Esophagus squamous epithelium (tissue), 5 donors: ENCODE measurements around the gene CEP290. TPM values are rescaled to one million over a fixed set of nuclear protein-coding genes. Genes with fewer than 3 reads are reported as not detected.

Experiments used
- DNase-seq: peaks from one replicate; lab custom pipeline; 2025; lab: John Stamatoyannopoulos, UW
- H3K27ac ChIP-seq, 4 donors: fragments of 200-600 bp; sonication (generic); one replicate each; pipeline ENCODE4 v1.5.1; 2016 to 2019; ENCODE audit warnings: mild to moderate bottlenecking in 1 of 4
- H3K27me3 ChIP-seq, 4 donors: fragments of 200-600 bp; sonication (generic); 1 replicate in 3 of 4; 2 replicates in 1 of 4; pipeline versions ENCODE4 v1.5.1 to v1.6.0; 2017 to 2021; ENCODE audit warnings: antibody characterized with exemption in 1 of 4
- H3K36me3 ChIP-seq, 3 donors: fragments of 200-600 bp; sonication (generic); one replicate each; pipeline ENCODE4 v1.5.1; 2016 to 2019
- H3K4me1 ChIP-seq, 3 donors: fragments of 200-600 bp; sonication (generic); one replicate each; pipeline ENCODE4 v1.5.1; 2017 to 2019
- H3K4me3 ChIP-seq, 4 donors: fragments of 200-600 bp; sonication (generic); 1 replicate in 3 of 4; 2 replicates in 1 of 4; pipeline ENCODE4 v1.5.1; 2016 to 2019; ENCODE audit warnings: mild to moderate bottlenecking in 2 of 4, moderate library complexity in 1 of 4
- H3K9me3 ChIP-seq, 3 donors: fragments of 200-600 bp; sonication (generic); one replicate each; pipeline ENCODE4 v1.5.1; 2016 to 2019
- POLR2A ChIP-seq, 4 donors: fragments of 450-650 bp; IDR thresholded peaks; one replicate each; pipeline ENCODE4 v1.6.1; 2017; ENCODE audit warnings: antibody characterized with exemption in 4 of 4, mild to moderate bottlenecking in 4 of 4, moderate library complexity in 3 of 4
- WGBS, 2 donors: methylation state at CpG; one replicate each; pipeline ENCODE4 v1.1.5; 2018; 5-methylcytosine and 5-hydroxymethylcytosine counted together
- intact Hi-C: fragments of 100-400 bp; cut with DNase I; formaldehyde crosslinking; loops from one replicate; pipeline ENCODE4 v1.15.0; 2022
- total RNA-seq, 4 donors: library from RNA; depleted of rRNA; stranded (reverse); fragments of >200 nt; gene quantifications; one replicate each; pipeline ENCODE4 v1.1.0, GENCODE V29; 2016
- TF ChIP-seq, protein P1 (sequence below), 6 experiments: fragments of 450-650 bp in 4 of 6; fragments of 200-600 bp in 2 of 6; sonication (generic) in 2 of 6; IDR thresholded peaks; one replicate each; pipeline ENCODE4 v1.5.1; 2016 to 2019; ENCODE audit warnings: antibody characterized with exemption in 6 of 6, mild to moderate bottlenecking in 4 of 6, moderate library complexity in 4 of 6
- donor health status: DM: yes; HTN: yes; CAD: no.

Gene CEP290
- total RNA-seq, 4 donors from 2014 or later = 0.72 to 15.8 (median 4.3) TPM

DNA sequence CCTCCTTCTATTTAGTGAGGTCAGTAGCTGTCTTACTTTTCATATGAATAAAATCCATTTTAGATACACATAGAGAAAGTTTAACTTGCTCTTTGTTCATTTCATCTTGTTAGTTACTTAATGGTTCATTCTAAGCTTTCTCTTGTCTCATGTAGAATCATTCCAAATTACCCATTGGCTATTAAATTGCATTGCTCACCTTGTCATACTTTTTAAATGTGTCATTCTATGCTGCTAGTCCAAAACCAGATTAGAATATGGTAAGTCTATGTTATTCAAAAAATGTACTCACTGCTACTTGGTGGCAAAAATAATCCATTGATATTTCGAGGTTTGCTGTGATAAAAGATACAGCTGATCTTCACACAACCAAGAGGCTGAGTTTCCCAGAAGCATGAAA is 115.7 kb downstream of the CEP290 start:
- 80 to 88% methylated on average over 1 of the region's 1 CpG for WGBS, 2 donors
- H3K27ac ChIP-seq = no peak overlapping the region
- intact Hi-C loops = no loop called here
- no peaks in the 10 kb centered on the region for H3K36me3 ChIP-seq
- no peaks in the 10 kb centered on the region for H3K4me1 ChIP-seq
- H3K4me3 ChIP-seq = no peak overlapping the region
- DNase-seq = no peak
- H3K27me3 ChIP-seq = no peaks in the 10 kb centered on the region
- no peaks in the 10 kb centered on the region for H3K9me3 ChIP-seq
- TF ChIP-seq, protein P1, sequence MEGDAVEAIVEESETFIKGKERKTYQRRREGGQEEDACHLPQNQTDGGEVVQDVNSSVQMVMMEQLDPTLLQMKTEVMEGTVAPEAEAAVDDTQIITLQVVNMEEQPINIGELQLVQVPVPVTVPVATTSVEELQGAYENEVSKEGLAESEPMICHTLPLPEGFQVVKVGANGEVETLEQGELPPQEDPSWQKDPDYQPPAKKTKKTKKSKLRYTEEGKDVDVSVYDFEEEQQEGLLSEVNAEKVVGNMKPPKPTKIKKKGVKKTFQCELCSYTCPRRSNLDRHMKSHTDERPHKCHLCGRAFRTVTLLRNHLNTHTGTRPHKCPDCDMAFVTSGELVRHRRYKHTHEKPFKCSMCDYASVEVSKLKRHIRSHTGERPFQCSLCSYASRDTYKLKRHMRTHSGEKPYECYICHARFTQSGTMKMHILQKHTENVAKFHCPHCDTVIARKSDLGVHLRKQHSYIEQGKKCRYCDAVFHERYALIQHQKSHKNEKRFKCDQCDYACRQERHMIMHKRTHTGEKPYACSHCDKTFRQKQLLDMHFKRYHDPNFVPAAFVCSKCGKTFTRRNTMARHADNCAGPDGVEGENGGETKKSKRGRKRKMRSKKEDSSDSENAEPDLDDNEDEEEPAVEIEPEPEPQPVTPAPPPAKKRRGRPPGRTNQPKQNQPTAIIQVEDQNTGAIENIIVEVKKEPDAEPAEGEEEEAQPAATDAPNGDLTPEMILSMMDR (IDR thresholded peaks at IDR 0.05) = no peak
- no peak for TF ChIP-seq POLR2A (IDR thresholded peaks at IDR 0.05)

DNA sequence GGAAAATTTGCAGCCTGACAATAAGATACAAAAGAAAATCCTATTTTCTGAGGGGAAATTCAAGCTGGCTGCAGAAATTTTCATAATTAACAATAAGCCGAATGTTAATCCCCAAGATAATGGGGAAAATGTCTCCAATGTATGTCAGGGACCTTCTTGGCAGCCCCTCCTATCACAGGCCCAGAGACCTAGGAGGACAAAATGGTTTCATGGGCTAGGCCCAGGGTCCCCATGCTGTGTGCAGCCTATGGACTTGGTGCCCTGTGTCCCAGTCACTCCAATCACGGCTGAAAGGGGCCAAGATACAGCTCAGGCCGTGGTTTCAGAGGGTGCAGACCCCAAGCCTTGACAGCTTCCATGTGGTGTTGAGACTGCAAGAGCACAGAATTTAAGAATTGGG is 123.9 kb downstream of the CEP290 start:
- Histone ChIP-seq H3K4me1 (no peaks in the 10 kb centered on the region), H3K36me3 (no peaks in the 10 kb centered on the region), H3K9me3 (peaks cover 0 to 13% (median 0%) of the 10 kb centered on the region in 3 donors), H3K27me3 (no peaks in the 10 kb centered on the region), H3K27ac (no peak overlapping the region), H3K4me3 (no peak overlapping the region)
- TF ChIP-seq POLR2A (IDR thresholded peaks at IDR 0.05) = no peak
- TF ChIP-seq, protein P1 (IDR thresholded peaks at IDR 0.05) = no peak
- DNase-seq = no peak
- intact Hi-C loops = no loop called here
- 88 to 97% methylated on average over 1 to 2 of the region's 3 CpGs for WGBS, 2 donors

DNA sequence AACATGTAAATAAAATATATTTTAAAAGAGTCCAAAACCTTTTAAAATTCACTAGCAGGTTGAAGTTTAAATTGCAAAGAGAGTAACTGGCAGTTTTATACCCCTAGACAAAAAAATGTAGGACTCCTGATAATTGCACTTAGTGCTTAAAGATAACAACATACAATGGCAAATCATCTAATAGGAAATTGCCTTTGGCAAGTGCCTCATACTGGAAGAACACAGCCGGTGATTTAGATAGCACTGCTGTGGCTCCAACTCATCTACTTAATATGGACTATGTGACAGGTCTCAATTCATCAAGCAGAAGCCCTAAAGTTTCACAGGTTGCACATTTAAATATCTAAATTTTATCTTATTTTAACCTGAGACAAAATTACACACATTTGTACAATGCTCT is 126.1 kb downstream of the CEP290 start:
- H3K27ac ChIP-seq = no peak overlapping the region
- no peak for DNase-seq
- intact Hi-C loops = no loop called here
- 67 to 68% methylated on average over 1 of the region's 1 CpG for WGBS, 2 donors
- H3K4me3 ChIP-seq = no peak overlapping the region
- H3K27me3 ChIP-seq = no peaks in the 10 kb centered on the region
- no peaks in the 10 kb centered on the region for H3K4me1 ChIP-seq
- peaks cover 0 to 13% (median 0%) of the 10 kb centered on the region in 3 donors for H3K9me3 ChIP-seq
- TF ChIP-seq, protein P1 (IDR thresholded peaks at IDR 0.05) = no peak
- no peak for TF ChIP-seq POLR2A (IDR thresholded peaks at IDR 0.05)
- no peaks in the 10 kb centered on the region for H3K36me3 ChIP-seq

DNA sequence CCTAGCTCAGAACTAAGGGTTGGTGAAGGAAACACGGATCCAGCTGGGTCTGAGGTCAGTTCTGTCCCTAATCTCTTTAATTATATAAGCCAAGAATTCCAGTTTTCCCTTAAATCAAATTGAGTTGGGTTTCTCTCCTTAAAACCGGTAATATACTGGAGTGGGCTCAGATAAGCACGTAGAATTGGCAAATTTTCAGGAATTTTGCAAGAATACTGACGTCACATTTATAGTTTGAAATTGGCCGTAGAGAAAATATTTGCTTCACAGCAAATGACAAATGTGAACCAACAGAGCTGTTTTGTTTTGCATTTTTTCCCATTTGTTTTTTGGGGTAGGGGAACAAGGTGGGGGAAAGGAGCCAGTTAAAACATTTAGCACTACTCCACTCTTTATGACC is 130.1 kb downstream of the CEP290 start:
- H3K27me3 ChIP-seq = no peaks in the 10 kb centered on the region
- TF ChIP-seq, protein P1 (IDR thresholded peaks at IDR 0.05) = no peak
- TF ChIP-seq POLR2A (IDR thresholded peaks at IDR 0.05) = no peak
- no peaks in the 10 kb centered on the region for H3K4me1 ChIP-seq
- no peak overlapping the region for H3K4me3 ChIP-seq
- 68 to 77% methylated on average over 5 of the region's 5 CpGs for WGBS, 2 donors
- H3K9me3 ChIP-seq = no peaks in the 10 kb centered on the region
- no peak overlapping the region for H3K27ac ChIP-seq
- no peaks in the 10 kb centered on the region for H3K36me3 ChIP-seq
- DNase-seq = no peak
- intact Hi-C loops = no loop called here

DNA sequence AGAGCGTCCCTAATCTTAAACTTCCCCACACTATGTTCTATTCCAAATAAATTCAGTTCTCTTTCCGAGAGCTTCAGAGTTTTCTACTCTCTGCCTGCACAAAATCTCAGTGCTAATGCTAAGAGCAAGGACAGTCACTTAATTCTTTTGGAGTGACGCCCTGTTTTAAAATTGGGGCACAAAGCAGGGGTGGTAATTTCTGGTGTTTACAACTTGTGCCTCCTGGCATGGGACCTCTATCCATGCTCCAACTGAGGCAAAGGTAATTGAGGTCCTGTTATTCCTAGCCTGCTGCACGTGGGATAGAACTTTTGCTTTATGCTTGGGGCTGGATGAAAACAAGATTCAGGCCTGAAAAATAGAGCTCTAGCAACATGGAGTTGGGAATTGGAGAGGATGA is 135.5 kb downstream of the CEP290 start:
- no peak for TF ChIP-seq POLR2A (IDR thresholded peaks at IDR 0.05)
- TF ChIP-seq, protein P1 (IDR thresholded peaks at IDR 0.05) = no peak

More for the DNA sequence above, 135.5 kb downstream of the CEP290 start:
- 78 to 88% methylated on average over 3 to 4 of the region's 4 CpGs for WGBS, 2 donors
- H3K27ac ChIP-seq = no peak overlapping the region
- peaks cover 0 to 13% (median 0%) of the 10 kb centered on the region in 3 donors for H3K9me3 ChIP-seq
- H3K4me3 ChIP-seq = no peak overlapping the region
- DNase-seq = no peak
- no peaks in the 10 kb centered on the region for H3K4me1 ChIP-seq
- intact Hi-C loops = no loop called here
- no peaks in the 10 kb centered on the region for H3K36me3 ChIP-seq
- no peaks in the 10 kb centered on the region for H3K27me3 ChIP-seq
